Smooth muscle cell of bladder (primary cell): Measurements from ENCODE around the gene SNAPC2. TPM values are rescaled to one million over a fixed set of nuclear protein-coding genes. Genes with fewer than 3 reads are reported as not detected.

ENCODE experiments used
- total RNA-seq: library from RNA; depleted of rRNA; stranded (reverse); fragments of >200 nt; gene quantifications from 2 replicates; pipeline ENCODE4 v1.2.3, GENCODE V29; 2014

SNAPC2 gene
- 11.7 and 14.1 TPM in 2 replicates for total RNA-seq

GRCh38 chr19:7919610-7920518 is at the start of gene SNAPC2:
Gene SNAPC2 (plus strand): TSS chr19:7920338. CDS start chr19:7920367, 29 bp downstream.

GRCh38 chr19:7874076-7874896 is 45.9 kb upstream of the SNAPC2 start, which contains the start of gene PRR36:
Gene PRR36 (minus strand): TSS chr19:7874390. CDS start chr19:7873689, 701 bp downstream.

GRCh38 chr19:7888145-7888825 is 31.9 kb upstream of the SNAPC2 start, which contains the start of gene LRRC8E:
Gene LRRC8E (plus strand): TSS chr19:7888510. CDS start chr19:7895604, 7,094 bp downstream.

GRCh38 chr19:7903244-7904073 is 16.7 kb upstream of the SNAPC2 start, which contains the start of gene MAP2K7:
Gene MAP2K7 (plus strand): TSS chr19:7903877. CDS start chr19:7903945, 68 bp downstream.

GRCh38 chr19:7914598-7915045 is 5.5 kb upstream of the SNAPC2 start, which contains the start of gene TGFBR3L:
Gene TGFBR3L (plus strand): TSS chr19:7914830.

GRCh38 chr19:7926021-7926726 is 6.0 kb downstream of the SNAPC2 start, which contains the start of gene CTXN1:
Gene CTXN1 (minus strand): TSS chr19:7926135. CDS start chr19:7925538, 597 bp downstream.

GRCh38 chr19:7943444-7944176 is 23.5 kb downstream of the SNAPC2 start, which contains the start of gene TIMM44:
Gene TIMM44 (minus strand): TSS chr19:7943666. CDS start chr19:7943651, 15 bp downstream.

Other genes starting within 250 kb of the SNAPC2 start
- not detected in 2 replicates for gene MCEMP1, start 243.2 kb upstream of the SNAPC2 start, total RNA-seq
- 124 and 126 TPM in 2 replicates for gene TRAPPC5, start 239.5 kb upstream of the SNAPC2 start, total RNA-seq
- gene FCER2, start 218.2 kb upstream of the SNAPC2 start, total RNA-seq: not detected in 2 replicates
- not detected in 2 replicates for gene CLEC4G, start 188.2 kb upstream of the SNAPC2 start, total RNA-seq
- not detected in 2 replicates for gene CD209, start 172.8 kb upstream of the SNAPC2 start, total RNA-seq
- not detected in 2 replicates for gene CLEC4M, start 157.1 kb upstream of the SNAPC2 start, total RNA-seq
- gene EVI5L, start 90.1 kb upstream of the SNAPC2 start, total RNA-seq: 13.5 and 14.7 TPM in 2 replicates
- gene PRR36, start 45.9 kb upstream of the SNAPC2 start, total RNA-seq: under 0.01 TPM in 1 of 2 replicates, not detected in the other
- 6.0 and 6.3 TPM in 2 replicates for gene LRRC8E, start 31.8 kb upstream of the SNAPC2 start, total RNA-seq
- 5.8 and 9.3 TPM in 2 replicates for gene MAP2K7, start 16.5 kb upstream of the SNAPC2 start, total RNA-seq
- gene TGFBR3L, start 5.5 kb upstream of the SNAPC2 start, total RNA-seq: 0.85 and 2.0 TPM in 2 replicates
- 0.85 and 1.9 TPM in 2 replicates for gene CTXN1, start 5.8 kb downstream of the SNAPC2 start, total RNA-seq
- gene TIMM44, start 23.3 kb downstream of the SNAPC2 start, total RNA-seq: 53.7 and 65.7 TPM in 2 replicates
- 13.1 and 32.0 TPM in 2 replicates for gene ELAVL1, start 85.3 kb downstream of the SNAPC2 start, total RNA-seq
- not detected in 2 replicates for gene CCL25, start 132.4 kb downstream of the SNAPC2 start, total RNA-seq
- gene FBN3, start 229.3 kb downstream of the SNAPC2 start, total RNA-seq: not detected in 2 replicates